Hematopoietic multipotent progenitor cell (in vitro differentiated cells): ENCODE results near the gene ANK3. TPM values are rescaled to one million over a fixed set of nuclear protein-coding genes. Genes with fewer than 3 reads are reported as not detected.

Experiments
- DNase-seq, 3 donors: peaks; one replicate each; pipeline ENCODE4 v3.0.0-alpha.2; 2011 to 2015; ENCODE audit warnings: low read depth in 2 of 3, low spot score in 2 of 3
- small RNA-seq: library from RNA; depleted of rRNA; stranded (forward); fragments of <200 nt; gene quantifications from one replicate; pipeline ENCODE3, GENCODE V24; 2012
- total RNA-seq: library from RNA; depleted of rRNA; stranded (reverse); fragments of >200 nt; gene quantifications from one replicate; pipeline ENCODE4 v1.2.3, GENCODE V29; 2012

The ANK3 gene
- total RNA-seq, 1 donor = 3.2 TPM

DNA sequence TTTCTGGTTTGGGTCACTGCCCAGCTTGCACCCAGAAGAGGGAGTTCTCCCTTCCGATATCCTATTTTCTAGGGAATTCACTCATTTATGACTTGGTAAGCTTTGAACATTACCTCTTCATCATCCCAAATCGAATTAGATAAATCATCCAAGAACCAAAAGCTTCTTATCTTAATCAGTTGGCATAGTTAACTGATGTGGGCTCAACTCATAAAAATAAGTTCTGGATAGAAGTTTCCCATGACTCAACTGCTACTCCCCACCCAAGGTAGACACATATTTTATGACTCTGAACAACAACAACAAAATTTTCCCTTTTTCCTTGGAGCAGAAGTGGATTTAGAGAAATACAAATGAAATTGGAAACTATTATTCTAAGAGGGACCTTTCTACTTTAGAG lies 380.4 kb downstream of the ANK3 start:
- no peak for DNase-seq

DNA sequence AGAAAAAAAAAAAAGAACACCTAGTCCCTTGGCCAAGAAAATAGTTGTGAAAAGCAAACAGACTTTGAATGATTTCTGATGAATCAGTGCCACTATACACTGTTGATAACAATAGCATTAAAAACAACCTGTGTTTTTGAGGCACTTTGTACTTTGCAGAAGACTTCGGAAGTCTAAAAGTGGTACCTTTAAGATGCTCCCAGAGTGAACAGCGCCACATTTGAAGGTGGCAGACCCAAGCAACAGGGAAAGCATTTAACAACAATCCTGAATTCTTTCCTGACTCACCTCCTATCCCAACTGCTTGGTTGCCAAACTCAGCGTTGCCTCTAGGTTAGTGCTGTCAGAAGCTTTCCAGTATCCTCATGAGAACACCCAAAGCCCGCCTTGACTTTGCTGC lies 380.9 kb downstream of the ANK3 start:
- DNase-seq = no peak

DNA sequence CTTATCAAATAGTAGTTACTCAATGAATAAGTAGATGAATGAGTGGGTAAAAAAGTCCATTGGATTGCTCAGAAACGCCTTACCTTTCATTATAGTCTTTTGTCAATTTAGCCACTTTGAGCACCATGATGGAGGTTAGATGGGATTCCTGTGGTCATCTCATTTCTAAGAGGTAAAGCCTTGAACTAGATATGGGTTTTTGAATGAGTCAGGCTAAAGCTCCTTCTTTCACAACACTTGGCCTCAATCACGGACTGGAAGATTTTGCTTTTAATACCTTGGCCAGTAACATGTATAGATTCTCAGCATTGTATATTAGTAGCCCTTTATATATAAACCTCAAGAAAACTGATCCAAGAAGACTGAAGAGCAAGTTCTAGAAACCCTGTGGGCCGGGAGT lies 383.6 kb downstream of the ANK3 start:
- DNase-seq = no peak

DNA sequence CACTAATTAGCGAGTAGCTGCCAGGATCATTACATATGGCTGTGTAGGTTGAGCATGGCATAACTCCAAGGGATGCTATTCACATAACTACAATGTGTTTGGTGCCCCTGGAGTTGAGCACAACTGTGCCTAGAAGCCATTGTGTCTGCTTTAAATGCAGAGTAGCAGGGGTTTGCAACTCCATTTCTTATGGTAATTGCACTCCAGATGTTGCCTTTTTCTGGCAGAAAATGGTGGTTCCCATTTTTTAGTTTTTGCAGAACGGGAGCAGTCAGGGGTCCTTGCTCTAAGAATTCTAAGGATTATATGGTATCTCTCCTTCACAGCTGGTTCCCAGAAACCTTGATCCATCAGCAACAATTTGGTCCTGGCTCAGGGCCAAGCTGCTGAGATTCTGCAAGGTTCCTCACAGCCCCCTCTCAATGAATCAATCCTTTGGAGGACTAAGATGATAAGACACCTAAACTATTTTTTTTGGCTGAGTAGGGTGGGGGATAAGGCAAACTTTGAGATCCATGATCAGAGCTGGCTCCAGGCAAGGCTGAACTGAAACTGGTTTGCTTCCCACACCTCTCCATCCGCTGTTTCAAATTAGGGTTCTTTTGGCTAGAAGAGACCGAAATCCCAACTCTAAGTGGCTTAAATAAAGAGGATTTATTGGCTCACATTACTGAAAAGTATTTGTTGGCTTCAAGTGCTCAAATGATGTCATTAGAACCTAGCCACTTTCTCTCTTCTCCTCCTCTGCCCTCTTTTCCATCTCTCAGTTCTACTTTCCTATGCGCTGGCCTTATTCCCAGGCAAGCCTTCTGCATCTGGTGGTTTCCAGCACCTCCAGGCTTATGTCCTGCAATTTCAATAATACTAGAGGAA lies 385.8 kb downstream of the ANK3 start:
- DNase-seq = no peak

DNA sequence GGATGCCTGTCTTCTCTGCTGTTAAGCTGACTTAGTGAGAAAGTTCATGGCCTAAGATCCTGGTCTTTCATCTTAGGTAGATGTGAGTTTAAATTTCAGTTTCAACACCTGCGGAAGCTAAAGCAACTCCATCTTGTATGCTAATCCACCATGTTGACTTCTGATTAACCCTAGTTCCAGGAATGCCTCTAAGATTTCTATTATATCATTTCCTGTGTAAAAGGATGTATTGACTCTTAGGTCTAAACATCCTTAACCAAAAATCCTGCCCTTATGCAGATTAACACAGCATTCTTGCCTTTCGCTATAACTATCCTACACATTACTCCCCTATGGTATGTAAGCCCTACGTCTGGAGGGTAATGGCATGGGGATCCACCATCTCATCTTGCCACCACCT lies 388.9 kb downstream of the ANK3 start:
- DNase-seq = no peak

DNA sequence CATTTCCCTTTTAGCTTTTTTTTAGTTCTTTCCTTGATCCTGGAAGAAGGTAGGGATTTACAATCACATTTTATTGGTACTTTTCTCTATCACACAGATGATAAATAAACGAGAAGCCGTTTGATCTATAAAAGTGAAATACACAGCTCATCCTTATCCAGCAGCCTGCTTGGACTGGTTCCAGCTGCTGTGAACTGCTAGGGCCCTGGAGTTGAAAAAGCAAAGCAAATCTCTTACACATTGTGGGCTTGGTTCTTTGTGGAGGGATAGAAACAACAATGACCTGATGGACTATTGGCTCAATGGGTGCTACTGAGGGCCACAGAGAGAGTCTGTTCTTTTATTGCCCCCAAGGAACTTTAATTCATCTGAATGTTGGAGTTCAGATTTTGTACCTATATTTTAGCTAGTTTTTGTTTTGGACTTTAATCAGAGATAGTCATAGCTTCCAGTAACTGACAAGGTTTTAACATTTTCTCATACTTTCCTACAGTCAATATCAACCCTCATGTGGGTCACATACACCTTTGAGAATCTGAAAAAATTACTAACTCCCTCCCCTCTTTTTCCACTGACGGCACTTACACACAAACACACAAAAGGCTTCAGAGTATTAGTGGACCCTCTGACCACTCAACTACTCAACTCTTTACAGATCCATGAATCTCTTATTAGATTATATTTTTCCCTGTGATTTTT lies 391.7 kb downstream of the ANK3 start:
- no peak for DNase-seq

DNA sequence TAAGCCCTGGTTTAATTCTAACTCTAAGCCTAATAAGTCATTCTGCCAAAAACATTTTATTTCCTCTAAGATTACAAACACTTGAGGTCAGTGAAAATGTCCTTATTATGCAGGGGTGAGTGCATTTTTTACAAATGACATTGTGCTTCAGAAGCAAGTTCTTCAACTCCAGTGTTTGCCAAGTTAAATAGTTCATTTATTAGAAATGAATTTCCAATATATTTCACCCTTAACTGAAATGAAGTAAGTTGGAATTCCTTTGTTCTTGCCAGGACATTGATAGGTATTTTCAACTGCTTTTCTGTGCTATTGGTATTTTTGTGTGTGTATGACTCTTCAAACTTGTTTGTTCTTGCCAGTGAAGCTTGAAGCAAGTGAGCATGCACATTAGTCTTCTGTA lies 393.8 kb downstream of the ANK3 start:
- DNase-seq = no peak

DNA sequence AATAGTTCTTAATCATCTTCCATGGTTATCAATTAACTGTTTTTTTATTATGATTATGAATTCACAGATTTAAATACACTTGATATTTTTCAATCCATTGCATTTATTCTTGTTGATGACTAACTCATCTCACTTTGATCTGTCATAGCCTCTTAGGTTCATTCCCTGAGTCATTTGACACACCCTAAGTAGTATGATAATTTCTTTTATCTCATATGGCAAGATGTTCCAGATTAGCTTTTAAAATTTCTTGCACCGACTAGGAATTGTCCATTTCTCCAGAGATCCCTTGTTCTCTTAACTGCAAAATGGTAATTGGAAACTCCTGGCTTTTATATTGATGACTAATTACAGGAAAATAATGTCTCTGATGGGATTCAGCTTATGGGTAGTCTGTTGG lies 395.7 kb downstream of the ANK3 start:
- DNase-seq = no peak

DNA sequence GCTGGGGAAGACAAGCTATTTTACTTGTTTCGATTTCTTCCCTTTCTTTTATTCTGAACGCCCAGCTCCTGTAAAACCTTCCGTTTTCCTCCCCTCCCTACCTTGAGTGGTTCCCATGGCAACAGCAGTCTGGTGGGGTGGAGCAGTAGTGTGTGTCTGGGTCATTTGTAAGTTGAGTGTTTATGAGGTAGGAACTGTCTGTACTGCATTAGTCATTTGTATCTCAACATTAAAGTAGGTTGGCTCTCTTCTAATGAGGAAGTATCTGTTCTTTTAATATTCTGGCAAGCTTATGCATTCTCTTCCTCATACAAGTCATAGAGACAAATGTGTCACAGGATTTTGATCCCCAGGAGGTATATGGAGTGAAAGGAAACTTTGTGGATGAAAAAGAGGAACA lies 398.0 kb downstream of the ANK3 start:
- peak in 2 of 3 donors; percentile 87 to 93 for DNase-seq

DNA sequence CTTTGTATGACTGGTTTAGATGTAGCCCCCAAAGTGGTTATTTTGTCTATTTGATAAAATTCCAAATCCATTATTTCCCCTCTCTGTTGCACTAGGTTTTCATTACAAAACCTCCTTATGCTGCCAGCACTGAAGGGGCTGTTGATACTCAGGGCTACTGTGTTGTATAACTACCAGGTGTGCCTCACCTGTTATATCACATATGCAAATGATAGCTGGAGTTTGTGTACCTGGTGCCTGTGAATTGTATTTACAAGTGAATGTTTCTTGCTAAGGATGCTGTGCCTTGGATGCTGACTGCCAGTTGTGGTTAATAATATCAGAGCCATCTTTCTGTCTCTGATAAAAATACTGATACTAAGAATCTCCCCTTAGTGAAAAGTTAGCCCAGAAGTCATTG lies 398.6 kb downstream of the ANK3 start:
- no peak for DNase-seq

DNA sequence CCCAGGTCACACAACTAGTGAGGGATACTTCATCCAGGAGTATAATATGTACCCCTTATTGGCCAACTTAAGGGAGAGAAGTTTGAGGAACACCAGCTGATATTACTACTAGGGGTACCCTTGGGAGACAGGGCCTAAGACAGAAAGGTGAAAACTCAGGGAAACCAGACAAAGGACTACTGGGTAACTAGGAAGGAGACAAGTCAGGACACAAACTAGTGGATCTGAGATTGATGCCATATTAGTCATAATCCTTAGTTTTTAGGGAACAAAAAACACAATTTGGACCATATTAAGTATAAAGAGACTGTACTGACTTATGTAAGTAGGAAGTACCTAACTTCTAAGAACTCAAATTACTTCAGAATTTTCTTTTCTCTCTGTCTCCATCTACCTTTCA lies 404.0 kb downstream of the ANK3 start:
- no peak for DNase-seq

DNA sequence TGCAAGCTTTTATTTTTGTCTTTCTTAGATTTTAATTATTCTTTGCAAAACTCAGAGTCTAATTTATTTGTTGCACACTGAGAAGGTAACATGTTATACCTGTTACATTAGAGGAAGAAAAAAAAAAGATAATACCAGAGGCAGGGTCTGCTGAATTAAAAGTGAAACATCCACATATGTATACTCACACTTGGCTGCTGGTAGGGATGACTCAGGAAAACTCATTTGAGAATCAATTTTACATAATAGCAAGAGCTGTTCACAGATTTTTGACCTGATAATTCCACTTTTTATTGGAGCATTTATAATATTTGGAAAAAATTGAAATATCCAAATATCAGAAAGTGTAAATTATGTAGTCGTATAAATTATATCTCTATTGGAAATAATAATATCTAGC lies 405.3 kb downstream of the ANK3 start:
- no peak for DNase-seq

DNA sequence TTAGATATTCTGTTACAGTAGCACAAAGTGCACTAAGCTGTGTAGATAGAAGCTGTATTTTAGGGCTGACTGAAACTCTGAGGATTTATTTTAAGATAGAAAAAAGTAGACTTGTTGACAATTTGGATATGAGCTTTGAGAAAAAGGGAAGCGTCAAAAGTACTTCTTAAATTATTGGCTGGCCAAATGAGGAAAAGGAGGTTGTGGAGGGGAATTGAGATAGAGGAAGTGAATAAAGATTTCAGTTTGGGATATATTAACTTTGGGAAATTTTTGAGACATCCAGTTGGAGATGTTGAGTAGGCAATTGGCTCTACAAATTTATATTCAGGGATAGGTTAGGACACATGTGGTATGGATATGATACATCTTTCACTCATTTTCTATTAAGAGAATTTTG lies 409.3 kb downstream of the ANK3 start:
- DNase-seq = no peak

DNA sequence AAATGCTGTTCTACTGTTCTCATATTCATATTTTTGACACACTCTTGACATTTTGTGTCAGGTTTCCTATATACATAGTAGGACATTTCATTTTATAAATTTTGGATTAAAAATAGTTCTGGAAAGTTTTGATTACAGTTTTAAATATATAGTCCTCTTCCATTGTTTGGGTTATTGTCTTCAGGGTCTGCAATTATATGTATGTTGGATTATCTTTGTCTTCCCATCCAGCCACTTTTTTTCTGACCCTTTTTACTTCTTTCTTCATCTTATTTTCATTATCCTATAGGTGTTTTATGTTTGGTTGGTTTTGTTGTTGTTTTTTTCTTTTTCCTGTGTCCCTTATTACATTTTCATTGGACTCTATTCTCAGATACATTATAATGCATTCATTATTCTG lies 412.2 kb downstream of the ANK3 start:
- DNase-seq = no peak

DNA sequence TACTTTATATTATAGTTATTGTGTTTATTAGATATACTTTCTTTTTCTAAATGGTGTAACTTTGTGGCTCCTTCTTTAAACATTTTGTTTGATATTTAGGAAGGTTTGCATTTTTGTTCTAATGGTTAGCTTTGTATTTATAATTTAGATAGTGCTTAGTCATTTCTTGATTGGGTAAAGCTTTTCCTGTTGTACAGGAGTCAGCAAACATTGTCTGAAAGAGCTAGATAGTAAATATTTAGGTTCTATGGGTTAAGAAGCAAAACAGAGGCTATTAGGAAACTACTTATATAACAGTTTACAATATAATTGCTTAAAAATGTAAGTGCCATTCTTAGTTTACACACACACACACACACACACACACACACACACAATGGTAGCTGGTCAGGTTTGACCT lies 412.8 kb downstream of the ANK3 start:
- DNase-seq = no peak

Small RNA genes within 50 kb of the gene (small RNA-seq; reads per million reads assigned to genes)
- not detected for gene RF00019
